ENCODE results near the gene ZNF770.
A peak's percentile ranks its signal among the peaks of the same experiment; 100 is the strongest.

Gene ZNF770

GRCh38 chr15:34969340-34970097 is 18.6 kb downstream of the ZNF770 start, which contains the start of gene AQR (continued):
- TF ChIP-seq, protein P1, sequence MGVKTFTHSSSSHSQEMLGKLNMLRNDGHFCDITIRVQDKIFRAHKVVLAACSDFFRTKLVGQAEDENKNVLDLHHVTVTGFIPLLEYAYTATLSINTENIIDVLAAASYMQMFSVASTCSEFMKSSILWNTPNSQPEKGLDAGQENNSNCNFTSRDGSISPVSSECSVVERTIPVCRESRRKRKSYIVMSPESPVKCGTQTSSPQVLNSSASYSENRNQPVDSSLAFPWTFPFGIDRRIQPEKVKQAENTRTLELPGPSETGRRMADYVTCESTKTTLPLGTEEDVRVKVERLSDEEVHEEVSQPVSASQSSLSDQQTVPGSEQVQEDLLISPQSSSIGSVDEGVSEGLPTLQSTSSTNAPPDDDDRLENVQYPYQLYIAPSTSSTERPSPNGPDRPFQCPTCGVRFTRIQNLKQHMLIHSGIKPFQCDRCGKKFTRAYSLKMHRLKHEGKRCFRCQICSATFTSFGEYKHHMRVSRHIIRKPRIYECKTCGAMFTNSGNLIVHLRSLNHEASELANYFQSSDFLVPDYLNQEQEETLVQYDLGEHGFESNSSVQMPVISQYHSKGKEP (tag by site-specific recombination; IDR thresholded peaks at IDR 0.05) = no peak
- TF ChIP-seq ZNF514 (tag by site-specific recombination; IDR thresholded peaks at IDR 0.05) (no peak), ZNF785 (tag by site-specific recombination; IDR thresholded peaks at IDR 0.05) (no peak), GFI1B (tag by site-specific recombination; IDR thresholded peaks at IDR 0.05) (no peak), MZF1 (tag by site-specific recombination; IDR thresholded peaks at IDR 0.05; ENCODE audit: borderline replicate concordance) (peak; percentile 84; the same call in 1 of the 2 replicates), ZNF138 (tag by site-specific recombination; IDR thresholded peaks at IDR 0.05; ENCODE audit: borderline replicate concordance) (no peak), ZNF544 (tag by site-specific recombination; IDR thresholded peaks at IDR 0.05) (no peak), ZSCAN5A (tag by site-specific recombination; IDR thresholded peaks at IDR 0.05) (no peak), REST (tag by site-specific recombination; IDR thresholded peaks at IDR 0.05) (no peak), ZBTB10 (tag by site-specific recombination; IDR thresholded peaks at IDR 0.05) (no peak), YY2 (tag by site-specific recombination; IDR thresholded peaks at IDR 0.05) (no peak), SCRT2 (tag by site-specific recombination; IDR thresholded peaks at IDR 0.05) (no peak), OSR2 (tag by site-specific recombination; IDR thresholded peaks at IDR 0.05) (no peak), IKZF3 (tag by site-specific recombination; IDR thresholded peaks at IDR 0.05) (0 out of 2 replicates have a peak, but pooled peaks have one; percentile 15), YY1 (tag by site-specific recombination; IDR thresholded peaks at IDR 0.05) (peak; percentile 62; the same call in 1 of the 2 replicates), ZNF660 (tag by site-specific recombination; IDR thresholded peaks at IDR 0.05) (peak; percentile 95), ZNF274 (IDR thresholded peaks at IDR 0.05; ENCODE audit: low read length) (no peak), ZNF274 (tag by site-specific recombination; IDR thresholded peaks at IDR 0.05; ENCODE audit: borderline replicate concordance) (no peak), MYNN (tag by site-specific recombination; IDR thresholded peaks at IDR 0.05; ENCODE audit: borderline replicate concordance) (no peak), ZNF175 (tag by site-specific recombination; IDR thresholded peaks at IDR 0.05) (no peak), ZNF292 (tag by site-specific recombination; IDR thresholded peaks at IDR 0.05; ENCODE audit: borderline replicate concordance, low read depth) (no peak), ZNF621 (tag by site-specific recombination; IDR thresholded peaks at IDR 0.05) (no peak), ZNF391 (tag by site-specific recombination; IDR thresholded peaks at IDR 0.05; ENCODE audit: borderline replicate concordance, low read depth) (no peak), ZNF416 (tag by site-specific recombination; IDR thresholded peaks at IDR 0.05) (no peak), FEZF1 (tag by site-specific recombination; IDR thresholded peaks at IDR 0.05) (no peak), KLF17 (tag by site-specific recombination; IDR thresholded peaks at IDR 0.05) (no peak), MEIS1 (CRISPR knock-in tag; IDR thresholded peaks at IDR 0.05; ENCODE audit: borderline replicate concordance) (no peak), ZNF2 (tag by site-specific recombination; IDR thresholded peaks at IDR 0.05) (0 out of 2 replicates have a peak, but pooled peaks have one; percentile 43)
- TF ChIP-seq, protein P2, sequence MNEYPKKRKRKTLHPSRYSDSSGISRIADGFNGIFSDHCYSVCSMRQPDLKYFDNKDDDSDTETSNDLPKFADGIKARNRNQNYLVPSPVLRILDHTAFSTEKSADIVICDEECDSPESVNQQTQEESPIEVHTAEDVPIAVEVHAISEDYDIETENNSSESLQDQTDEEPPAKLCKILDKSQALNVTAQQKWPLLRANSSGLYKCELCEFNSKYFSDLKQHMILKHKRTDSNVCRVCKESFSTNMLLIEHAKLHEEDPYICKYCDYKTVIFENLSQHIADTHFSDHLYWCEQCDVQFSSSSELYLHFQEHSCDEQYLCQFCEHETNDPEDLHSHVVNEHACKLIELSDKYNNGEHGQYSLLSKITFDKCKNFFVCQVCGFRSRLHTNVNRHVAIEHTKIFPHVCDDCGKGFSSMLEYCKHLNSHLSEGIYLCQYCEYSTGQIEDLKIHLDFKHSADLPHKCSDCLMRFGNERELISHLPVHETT (tag by site-specific recombination; IDR thresholded peaks at IDR 0.05) = 0 out of 2 replicates have a peak, but pooled peaks have one; percentile 26
